Skeletal muscle satellite cell (primary cell): Measurements from ENCODE around the gene COL12A1.

Experiments
- H3K27me3 ChIP-seq: 2 replicates; pipeline ENCODE4 v1.7.0; 2013; ENCODE audit warnings: low read length; ENCODE audit not compliant: control insufficient read depth, insufficient read depth
- H3K36me3 ChIP-seq: 2 replicates; pipeline ENCODE4 v1.7.0; 2013; ENCODE audit warnings: mild to moderate bottlenecking, control low read depth, low read length; ENCODE audit not compliant: insufficient read depth
- H3K4me1 ChIP-seq: 2 replicates; pipeline ENCODE4 v1.7.0; 2013; ENCODE audit warnings: low read length; ENCODE audit not compliant: control insufficient read depth, insufficient read depth
- H3K4me2 ChIP-seq: 2 replicates; pipeline ENCODE4 v1.7.0; 2013; ENCODE audit warnings: mild to moderate bottlenecking, low read length
- H3K4me3 ChIP-seq: 2 replicates; pipeline ENCODE4 v1.7.0; 2013; ENCODE audit warnings: low read length
- H3K9ac ChIP-seq: 2 replicates; pipeline ENCODE4 v1.7.0; 2013; ENCODE audit warnings: mild to moderate bottlenecking, low read depth, low read length, moderate library complexity
- H3K9me3 ChIP-seq: replicated peaks from 2 replicates; pipeline ENCODE4 v1.7.0; 2013; ENCODE audit warnings: mild to moderate bottlenecking, control low read depth, low read length

COL12A1 gene

DNA sequence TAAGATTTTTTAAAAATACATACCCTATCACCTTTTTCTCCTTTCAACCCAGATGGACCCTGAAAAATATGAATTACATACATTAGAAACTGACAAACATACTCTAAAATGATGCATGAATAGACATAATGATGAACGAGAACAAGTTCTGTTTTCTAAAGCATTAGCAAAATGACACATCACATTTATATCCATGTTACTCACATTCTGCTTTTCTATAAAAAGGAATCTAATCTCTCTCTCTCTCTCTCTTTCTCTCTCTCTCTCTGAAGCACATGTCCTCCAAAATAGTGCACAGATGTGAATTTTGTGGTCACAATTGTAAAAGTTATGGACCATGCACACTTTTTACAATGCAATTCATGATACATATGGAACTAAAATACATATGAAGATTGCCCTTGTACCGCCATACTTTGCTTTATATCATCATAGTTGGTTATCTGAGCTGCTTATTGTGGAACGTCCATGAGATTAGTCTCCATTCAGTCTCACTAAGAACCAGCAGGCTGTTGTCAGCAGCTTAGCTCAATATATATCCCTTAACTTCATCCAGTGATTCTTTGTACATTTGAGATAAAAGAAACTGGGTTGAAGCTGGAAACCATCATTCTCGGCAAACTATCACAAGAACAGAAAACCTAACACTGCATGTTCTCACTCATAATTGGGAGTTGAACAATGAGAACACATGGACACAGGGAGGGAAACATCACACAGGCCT is 114.2 kb downstream of the COL12A1 start:
- no peak overlapping the region for H3K4me3 ChIP-seq

DNA sequence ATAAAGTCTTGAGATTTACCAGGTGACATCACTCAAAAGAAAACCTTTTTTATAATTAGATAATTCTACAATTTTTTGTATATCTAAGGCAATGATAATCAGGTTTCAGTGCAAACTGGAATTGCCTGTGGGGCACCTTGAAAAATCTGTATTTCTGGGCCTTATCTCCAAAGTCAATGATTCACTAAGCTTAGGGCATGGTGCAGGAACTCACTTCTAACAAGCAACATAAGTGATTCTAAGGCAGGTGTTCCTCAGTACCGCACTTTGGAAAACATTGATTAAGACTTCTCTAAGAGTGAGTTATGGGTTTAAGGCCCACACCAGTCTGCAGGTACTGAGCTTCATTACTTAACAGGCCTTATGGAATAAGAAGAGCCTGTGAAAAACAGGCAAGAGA is 115.3 kb downstream of the COL12A1 start:
- Histone ChIP-seq H3K36me3 (peaks cover 15% of the 10 kb centered on the region), H3K9ac (no peak overlapping the region), H3K9me3 (no peaks in the 10 kb centered on the region), H3K4me2 (no peak overlapping the region), H3K4me3 (no peak overlapping the region), H3K27me3 (no peaks in the 10 kb centered on the region), H3K4me1 (peaks cover 18% of the 10 kb centered on the region)

More for the DNA sequence above, 114.2 kb downstream of the COL12A1 start:
- Histone ChIP-seq H3K27me3 (no peaks in the 10 kb centered on the region), H3K9ac (no peak overlapping the region), H3K36me3 (peaks cover 15% of the 10 kb centered on the region), H3K4me2 (no peak overlapping the region), H3K4me1 (peaks cover 18% of the 10 kb centered on the region), H3K9me3 (no peaks in the 10 kb centered on the region)

DNA sequence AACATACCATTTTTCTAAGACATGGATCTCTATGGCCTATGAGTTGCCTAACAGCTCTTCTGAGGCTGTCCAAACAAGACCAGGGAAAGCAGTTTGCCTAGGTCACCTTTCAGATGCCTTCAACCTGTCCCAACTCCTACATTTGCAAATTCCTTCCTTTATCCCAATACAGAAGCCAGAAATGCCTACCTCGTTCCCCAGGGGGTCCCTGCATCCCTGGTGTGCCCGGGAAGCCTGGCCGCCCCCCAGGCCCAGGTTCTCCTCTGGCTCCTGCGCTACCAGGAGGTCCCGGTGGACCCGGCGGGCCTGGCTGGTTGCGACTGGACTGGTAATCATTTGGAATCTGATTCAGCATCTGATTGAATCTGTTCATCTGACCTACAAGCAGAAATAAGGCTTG is 115.9 kb downstream of the COL12A1 start:
- Histone ChIP-seq H3K4me1 (peaks cover 17% of the 10 kb centered on the region), H3K27me3 (no peaks in the 10 kb centered on the region), H3K9me3 (no peaks in the 10 kb centered on the region), H3K36me3 (peaks cover 16% of the 10 kb centered on the region), H3K9ac (no peak overlapping the region), H3K4me2 (no peak overlapping the region), H3K4me3 (no peak overlapping the region)

DNA sequence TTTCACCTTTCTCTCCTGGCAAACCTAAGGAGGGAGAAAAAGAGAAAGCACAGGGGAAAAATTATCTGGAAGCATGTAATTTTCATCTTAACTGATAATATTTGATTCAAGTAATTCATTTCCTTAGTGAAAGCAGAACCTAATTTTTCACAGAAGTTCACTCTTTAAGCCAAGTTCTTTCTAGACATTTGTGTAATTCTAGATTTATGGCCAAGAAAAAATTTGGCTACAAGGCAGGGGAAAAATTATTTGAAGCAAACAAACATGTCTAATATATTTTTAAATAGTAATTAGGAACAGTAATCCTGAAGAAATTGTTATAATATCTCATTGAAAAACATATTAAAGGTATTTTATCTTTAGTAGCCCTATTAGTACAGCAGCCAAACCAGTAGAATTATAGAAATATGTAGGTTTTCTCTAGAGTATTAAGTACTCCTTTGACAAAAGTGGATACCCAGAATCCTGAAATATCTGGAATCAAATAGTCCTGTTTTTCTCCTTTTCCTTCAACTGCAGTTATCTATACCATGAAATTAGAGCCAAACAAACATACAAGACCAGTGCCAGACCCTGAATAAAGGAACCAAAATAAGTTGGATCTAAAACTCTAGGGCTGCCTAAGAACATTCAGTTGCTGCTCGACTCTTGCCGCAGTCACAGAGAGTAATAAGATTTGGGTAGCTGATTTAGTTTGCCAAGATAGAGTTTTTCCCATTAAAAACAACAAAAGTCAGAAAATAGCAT is 116.5 kb downstream of the COL12A1 start:
- Histone ChIP-seq H3K9me3 (no peaks in the 10 kb centered on the region), H3K4me3 (no peak overlapping the region), H3K4me2 (no peak overlapping the region), H3K4me1 (peaks cover 11% of the 10 kb centered on the region), H3K9ac (no peak overlapping the region), H3K27me3 (no peaks in the 10 kb centered on the region), H3K36me3 (peaks cover 22% of the 10 kb centered on the region)

DNA sequence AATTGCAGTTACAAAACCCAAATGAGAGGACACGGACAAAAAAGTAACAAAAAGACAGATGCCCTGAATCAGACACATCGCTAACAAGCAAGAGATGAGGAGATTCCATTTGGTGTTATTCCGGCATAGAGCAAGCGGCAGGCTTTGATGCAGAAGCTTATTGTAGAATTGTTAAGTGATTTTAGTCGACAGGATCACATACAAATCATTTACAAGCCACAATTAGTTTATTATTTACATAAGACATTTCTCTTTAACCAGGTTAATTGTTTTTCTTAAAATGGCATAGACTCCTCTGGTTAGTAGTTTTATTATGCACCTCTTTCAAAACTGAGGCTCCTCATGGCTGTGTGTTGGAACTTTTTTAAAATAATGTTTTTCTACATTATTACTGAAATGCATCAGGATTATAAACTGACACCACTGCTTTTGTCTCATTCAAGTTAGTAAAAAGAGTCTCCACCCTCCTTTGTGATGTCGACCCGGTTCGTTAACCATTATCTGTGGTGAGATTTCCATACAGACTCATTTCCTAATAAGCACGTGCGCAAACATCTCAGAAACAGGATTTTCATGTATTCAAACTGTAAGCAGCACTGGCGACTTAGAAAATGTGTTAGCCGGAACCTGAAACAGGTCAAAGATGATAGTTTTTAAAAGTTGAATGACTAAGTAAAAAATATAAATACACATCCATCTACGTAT is 119.8 kb downstream of the COL12A1 start:
- H3K4me3 ChIP-seq, result no peak overlapping the region
- peaks cover 31% of the 10 kb centered on the region for H3K36me3 ChIP-seq
- H3K4me2 ChIP-seq, result no peak overlapping the region
- H3K4me1 ChIP-seq, result no peaks in the 10 kb centered on the region
- no peaks in the 10 kb centered on the region for H3K27me3 ChIP-seq
- no peaks in the 10 kb centered on the region for H3K9me3 ChIP-seq
- H3K9ac ChIP-seq, result no peak overlapping the region

DNA sequence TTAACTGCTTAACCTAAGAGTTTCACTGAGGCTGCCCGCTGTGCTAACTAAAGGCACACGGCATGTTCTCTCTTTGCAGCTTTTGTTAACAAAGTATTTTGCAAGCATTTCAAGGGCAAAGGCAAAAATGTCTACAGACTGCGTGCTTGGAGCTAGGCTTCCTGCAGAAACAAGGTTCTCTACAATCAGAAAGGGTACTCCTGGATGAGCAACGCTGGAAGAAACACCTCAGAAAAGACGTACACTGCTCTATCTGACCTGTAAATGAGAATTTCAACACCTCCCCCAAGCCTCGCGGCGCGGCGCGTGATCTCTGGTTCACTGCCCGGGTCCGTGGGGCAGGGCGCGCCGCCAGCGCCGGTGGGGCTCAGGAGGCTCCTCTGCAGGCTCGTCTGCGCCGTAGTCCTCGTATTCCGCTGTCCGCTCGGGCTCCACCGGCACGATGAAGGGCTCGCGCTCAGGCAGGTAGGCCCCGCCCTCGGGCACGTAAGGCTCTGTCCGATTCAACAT is 120.9 kb downstream of the COL12A1 start:
- H3K9ac ChIP-seq, result no peak overlapping the region
- H3K4me2 ChIP-seq, result no peak overlapping the region
- H3K4me1 ChIP-seq, result no peaks in the 10 kb centered on the region
- H3K4me3 ChIP-seq, result no peak overlapping the region
- H3K9me3 ChIP-seq, result no peaks in the 10 kb centered on the region
- H3K36me3 ChIP-seq, result peaks cover 28% of the 10 kb centered on the region
- no peaks in the 10 kb centered on the region for H3K27me3 ChIP-seq

DNA sequence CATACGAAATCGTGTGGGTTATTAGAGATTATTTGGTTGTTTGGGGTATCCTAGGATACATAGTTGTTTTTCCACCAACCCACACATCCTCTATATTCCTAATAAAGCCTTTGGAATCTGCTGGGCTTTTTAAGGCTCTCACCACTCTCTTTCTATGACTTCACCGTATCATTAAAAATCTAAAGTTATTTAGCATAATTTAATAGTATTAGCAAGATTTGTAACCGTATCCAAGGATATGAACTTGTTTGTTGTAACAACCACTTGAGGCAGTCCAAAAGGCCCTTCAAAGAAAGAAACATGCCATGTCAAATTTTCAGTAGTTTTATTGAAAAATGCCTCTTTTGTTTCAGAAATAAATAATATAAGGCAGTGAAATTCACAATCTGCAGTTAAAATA is 121.8 kb downstream of the COL12A1 start:
- Histone ChIP-seq H3K4me2 (no peak overlapping the region), H3K36me3 (peaks cover 26% of the 10 kb centered on the region), H3K4me1 (no peaks in the 10 kb centered on the region), H3K4me3 (no peak overlapping the region), H3K9ac (no peak overlapping the region), H3K9me3 (no peaks in the 10 kb centered on the region), H3K27me3 (no peaks in the 10 kb centered on the region)

DNA sequence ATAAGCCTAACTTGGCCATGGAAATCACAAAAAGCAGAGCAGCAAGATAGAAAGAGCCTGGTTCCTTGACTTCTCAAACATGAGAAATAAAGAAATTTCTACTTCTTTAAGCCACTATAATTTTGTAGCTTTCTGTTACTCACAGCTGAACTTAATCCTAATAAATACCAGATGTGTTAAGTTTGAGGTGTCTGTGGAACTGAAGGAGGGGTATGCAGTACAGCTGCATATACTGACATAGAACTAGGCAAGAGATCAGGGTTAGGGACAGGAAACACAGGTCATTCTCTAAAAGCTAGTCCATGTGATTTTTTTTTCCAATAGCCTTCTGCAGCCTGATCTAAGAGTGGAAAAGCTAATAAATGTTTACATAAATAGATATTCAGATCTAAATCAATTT is 123.9 kb downstream of the COL12A1 start:
- Histone ChIP-seq H3K4me1 (no peaks in the 10 kb centered on the region), H3K4me2 (no peak overlapping the region), H3K27me3 (no peaks in the 10 kb centered on the region), H3K9ac (no peak overlapping the region), H3K36me3 (peaks cover 18% of the 10 kb centered on the region), H3K4me3 (no peak overlapping the region), H3K9me3 (no peaks in the 10 kb centered on the region)

DNA sequence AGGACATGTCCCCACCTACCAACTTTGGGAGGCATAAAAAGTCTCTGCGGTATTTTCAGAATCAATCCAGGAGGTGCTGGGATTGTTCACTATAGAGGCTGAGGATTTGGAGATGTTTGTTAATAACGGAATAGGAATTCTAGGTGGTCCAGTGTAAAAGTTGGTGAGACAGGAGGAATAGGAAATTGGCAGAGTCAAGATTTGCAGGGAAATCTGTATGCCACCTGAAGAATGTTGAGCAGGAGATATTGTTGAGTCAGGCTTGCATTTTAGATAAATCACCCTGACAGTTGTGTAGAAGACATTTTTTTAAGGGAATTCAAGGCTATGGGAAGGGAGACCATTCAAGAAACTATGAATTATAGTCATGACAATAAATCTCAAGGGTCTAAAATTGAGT is 124.8 kb downstream of the COL12A1 start:
- no peak overlapping the region for H3K4me2 ChIP-seq
- H3K4me1 ChIP-seq, result no peaks in the 10 kb centered on the region
- no peak overlapping the region for H3K9ac ChIP-seq
- H3K27me3 ChIP-seq, result no peaks in the 10 kb centered on the region
- peaks cover 18% of the 10 kb centered on the region for H3K36me3 ChIP-seq
- no peak overlapping the region for H3K4me3 ChIP-seq
- H3K9me3 ChIP-seq, result no peaks in the 10 kb centered on the region

DNA sequence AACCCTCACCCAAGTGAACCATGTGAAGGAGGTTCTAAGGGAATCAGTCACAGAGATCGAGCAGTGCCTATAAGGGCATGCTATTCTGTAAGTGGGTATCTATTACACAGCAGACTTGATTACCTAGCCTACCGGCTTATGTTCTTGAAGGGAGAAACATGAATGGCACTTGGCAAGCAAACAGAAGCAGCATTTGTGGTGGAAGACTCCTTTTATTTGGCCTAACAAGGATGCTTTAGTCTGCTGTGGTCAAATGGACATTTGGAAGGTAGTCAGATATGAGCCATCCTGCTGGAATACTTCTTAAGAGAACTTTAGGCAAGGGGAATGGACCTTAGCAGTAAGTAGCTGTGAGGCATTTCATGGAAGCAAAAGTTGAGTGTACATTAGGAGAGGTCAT is 126.3 kb downstream of the COL12A1 start:
- H3K9me3 ChIP-seq, result no peaks in the 10 kb centered on the region
- no peak overlapping the region for H3K9ac ChIP-seq
- H3K4me3 ChIP-seq, result no peak overlapping the region

DNA sequence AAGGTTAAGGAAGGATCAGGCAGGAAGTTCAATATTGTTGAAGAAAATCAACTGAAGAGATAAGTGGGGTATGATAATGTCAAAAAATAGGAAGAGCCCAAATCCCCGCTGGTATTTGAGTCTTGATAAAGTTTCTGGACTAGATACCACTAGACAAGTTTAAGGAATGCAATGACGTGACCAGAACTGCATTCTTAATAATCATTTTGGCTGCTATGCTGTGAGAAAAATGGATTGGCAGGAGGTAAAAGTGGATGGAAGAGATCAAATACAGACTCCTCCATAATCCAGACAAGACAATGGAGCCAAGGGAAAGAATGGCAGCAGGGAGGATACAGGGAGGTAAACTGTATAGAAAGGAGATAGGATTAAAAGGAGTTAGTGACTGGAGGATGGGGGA is 128.2 kb downstream of the COL12A1 start:
- no peaks in the 10 kb centered on the region for H3K4me1 ChIP-seq
- no peaks in the 10 kb centered on the region for H3K27me3 ChIP-seq
- H3K4me3 ChIP-seq, result no peak overlapping the region

More for the DNA sequence above, 126.3 kb downstream of the COL12A1 start:
- Histone ChIP-seq H3K4me1 (no peaks in the 10 kb centered on the region), H3K36me3 (peaks cover 14% of the 10 kb centered on the region), H3K4me2 (no peak overlapping the region), H3K27me3 (no peaks in the 10 kb centered on the region)

More for the DNA sequence above, 128.2 kb downstream of the COL12A1 start:
- Histone ChIP-seq H3K9me3 (no peaks in the 10 kb centered on the region), H3K9ac (no peak overlapping the region), H3K4me2 (no peak overlapping the region), H3K36me3 (peaks cover 3% of the 10 kb centered on the region)
